NCI-H1092 treated with DMSO at 0.1 percent for 48 hours (cell line): ENCODE data around the gene ITK.

ENCODE experiments used
- DNase-seq: peaks from one replicate; lab custom pipeline; 2025; lab: John Stamatoyannopoulos, UW

ITK gene

GRCh38 chr5:157180374-157181264, at the start of gene ITK:
Gene ITK, plus strand, starts transcription at chr5:157180840. Its CDS starts 138 bp downstream, at chr5:157180978.
- DNase-seq: no peak

- no peak for DNase-seq
These were observed 49.7 kb upstream of the ITK start for GRCh38 chr5:157130925-157131324.

GRCh38 chr5:157132281-157132612, 48.4 kb upstream of the ITK start:
- no peak for DNase-seq

GRCh38 chr5:157137691-157138090, 42.9 kb upstream of the ITK start:
- DNase-seq: no peak

- peak; percentile 96 for DNase-seq
These were observed 38.1 kb upstream of the ITK start, which contains the start of gene MED7 for GRCh38 chr5:157142317-157143126. Gene MED7, minus strand, starts transcription at chr5:157142865. Its CDS starts 3,434 bp downstream, at chr5:157139431.

GRCh38 chr5:157143127-157143971, 37.3 kb upstream of the ITK start:
- DNase-seq: peak; percentile 47

GRCh38 chr5:157148734-157149615, 31.7 kb upstream of the ITK start:
- DNase-seq: peak; percentile 23

GRCh38 chr5:157150995-157151394, 29.6 kb upstream of the ITK start:
- DNase-seq: no peak

- no peak for DNase-seq
These were observed 25.3 kb upstream of the ITK start for GRCh38 chr5:157155297-157155696.

GRCh38 chr5:157157293-157157891, 23.2 kb upstream of the ITK start:
- no peak for DNase-seq

GRCh38 chr5:157159209-157159751, 21.4 kb upstream of the ITK start:
- DNase-seq: no peak

GRCh38 chr5:157160001-157160400, 20.6 kb upstream of the ITK start:
- DNase-seq: no peak

GRCh38 chr5:157161996-157162395, 18.6 kb upstream of the ITK start:
- no peak for DNase-seq

GRCh38 chr5:157162919-157163510, 17.6 kb upstream of the ITK start:
- no peak for DNase-seq

GRCh38 chr5:157164521-157164920, 16.1 kb upstream of the ITK start:
- no peak for DNase-seq

- no peak for DNase-seq
These were observed 15.4 kb upstream of the ITK start for GRCh38 chr5:157165261-157165660.

GRCh38 chr5:157165668-157166067, 15.0 kb upstream of the ITK start:
- DNase-seq: no peak

GRCh38 chr5:157166214-157167213, 14.1 kb upstream of the ITK start, which contains the start of gene GARIN3:
Gene GARIN3, minus strand, starts transcription at chr5:157166264. Its CDS starts 96 bp downstream, at chr5:157166168.
- DNase-seq: no peak

GRCh38 chr5:157167214-157167621, 13.4 kb upstream of the ITK start:
- DNase-seq: no peak
